Cerebellar nuclear complex (tissue), 1 donor: ENCODE results near the gene CCDC150.
"Not testable (repeated sequence)": the region's sequence is repeated elsewhere in the genome, so short reads cannot be mapped to it uniquely, and the experiment has no call there.

Source experiments
- DNase-seq, 2 experiments: peaks; one replicate each; lab custom pipeline; 2025; lab: John Stamatoyannopoulos, UW

CCDC150 gene

GRCh38 chr2:196711625-196712024 is 72.1 kb downstream of the CCDC150 start:
- no peak for DNase-seq

- no peak for DNase-seq
Measured at GRCh38 chr2:196712867-196713266, 73.4 kb downstream of the CCDC150 start.

GRCh38 chr2:196718419-196719109 is 79.0 kb downstream of the CCDC150 start:
- no peak for DNase-seq

GRCh38 chr2:196719110-196719872 is 79.8 kb downstream of the CCDC150 start:
- DNase-seq: no peak

GRCh38 chr2:196723571-196723970 is 84.1 kb downstream of the CCDC150 start:
- no peak for DNase-seq

- no peak for DNase-seq
Measured at GRCh38 chr2:196725218-196725617, 85.7 kb downstream of the CCDC150 start.

- no peak for DNase-seq
Measured at GRCh38 chr2:196725882-196726281, 86.4 kb downstream of the CCDC150 start.

GRCh38 chr2:196729418-196729817 is 89.9 kb downstream of the CCDC150 start:
- no peak for DNase-seq

- DNase-seq: not testable (repeated sequence)
Measured at GRCh38 chr2:196736646-196737045, 97.1 kb downstream of the CCDC150 start.

GRCh38 chr2:196737046-196737445 is 97.5 kb downstream of the CCDC150 start:
- DNase-seq: no peak

GRCh38 chr2:196739031-196739430 is 99.5 kb downstream of the CCDC150 start:
- no peak for DNase-seq

- DNase-seq: no peak
Measured at GRCh38 chr2:196742216-196742615, 102.7 kb downstream of the CCDC150 start.

GRCh38 chr2:196742685-196743084 is 103.2 kb downstream of the CCDC150 start:
- no peak for DNase-seq

- no peak for DNase-seq
Measured at GRCh38 chr2:196743165-196743564, 103.7 kb downstream of the CCDC150 start.

- no peak for DNase-seq
Measured at GRCh38 chr2:196745711-196746110, 106.2 kb downstream of the CCDC150 start.

GRCh38 chr2:196747400-196747799 is 107.9 kb downstream of the CCDC150 start:
- no peak for DNase-seq

GRCh38 chr2:196748123-196748522 is 108.6 kb downstream of the CCDC150 start:
- DNase-seq: no peak

- no peak for DNase-seq
Measured at GRCh38 chr2:196750291-196750923, 110.9 kb downstream of the CCDC150 start.

GRCh38 chr2:196750977-196751631 is 111.6 kb downstream of the CCDC150 start:
- no peak for DNase-seq

GRCh38 chr2:196758474-196759377 is 119.2 kb downstream of the CCDC150 start:
- no peak for DNase-seq

GRCh38 chr2:196759378-196759706 is 119.8 kb downstream of the CCDC150 start:
- DNase-seq: no peak

GRCh38 chr2:196767101-196767500 is 127.6 kb downstream of the CCDC150 start:
- DNase-seq: no peak
